OCI-LY3 (cell line): ENCODE data around the gene DTNBP1.

ENCODE experiments used
- H2AFZ ChIP-seq: fragments of 200-600, 300-600 bp; shearing (Covaris generic); 2 replicates; pipeline ENCODE4 v1.6.0; 2014; ENCODE audit warnings: antibody characterized with exemption, low read depth, low read length
- H3K27ac ChIP-seq: fragments of 200-600, 300-600 bp; sonication (generic); 2 replicates; pipeline ENCODE4 v1.5.1; 2014; ENCODE audit warnings: mild to moderate bottlenecking, low read length, moderate library complexity, mixed read lengths
- H3K27me3 ChIP-seq: fragments of 200-600, 300-600 bp; sonication (generic); 2 replicates; pipeline ENCODE4 v1.6.1; 2014; ENCODE audit warnings: low read depth, low read length, mixed read lengths
- H3K36me3 ChIP-seq: fragments of 200-600, 300-600 bp; sonication (generic); replicated peaks from 2 replicates; pipeline ENCODE3; 2014; ENCODE audit warnings: low read depth, low read length, mixed read lengths
- H3K4me1 ChIP-seq: fragments of 300-600, 200-600 bp; sonication (generic); 2 replicates; pipeline ENCODE4 v1.6.1; 2014; ENCODE audit warnings: low read length, mixed read lengths
- H3K4me2 ChIP-seq: fragments of 200-600, 300-600 bp; sonication (generic); 2 replicates; pipeline ENCODE4 v1.6.1; 2014; ENCODE audit warnings: low read length, mixed read lengths
- H3K4me3 ChIP-seq: fragments of 300-600, 200-600 bp; sonication (generic); 2 replicates; pipeline ENCODE4 v1.5.1; 2014; ENCODE audit warnings: antibody characterized with exemption, mild to moderate bottlenecking, low read length, moderate library complexity
- H3K79me2 ChIP-seq: fragments of 300-600, 200-600 bp; shearing (Covaris generic); 2 replicates; pipeline ENCODE4 v1.6.1; 2014; ENCODE audit warnings: mild to moderate bottlenecking, low read length, mixed read lengths
- H3K9ac ChIP-seq: fragments of 300-600, 200-600 bp; shearing (Covaris generic); 2 replicates; pipeline ENCODE4 v1.6.0; 2014; ENCODE audit warnings: mild to moderate bottlenecking, low read length, moderate library complexity
- H3K9me3 ChIP-seq: fragments of 200-600, 300-600 bp; shearing (Covaris generic); 2 replicates; pipeline ENCODE4 v1.6.1; 2014; ENCODE audit warnings: low read length, mixed read lengths; ENCODE audit not compliant: insufficient read depth
- H4K20me1 ChIP-seq: fragments of 200-600, 300-600 bp; sonication (generic); 2 replicates; pipeline ENCODE4 v1.6.1; 2016; ENCODE audit warnings: low read length, mixed read lengths; ENCODE audit not compliant: insufficient read depth
- CTCF ChIP-seq: fragments of 200-600, 300-600 bp; sonication (generic); IDR thresholded peaks from 2 replicates; pipeline ENCODE4 v1.5.1; 2014; ENCODE audit warnings: antibody characterized with exemption, low read length, low read depth
- EZH2phosphoT487 ChIP-seq: fragments of 200-600 bp; shearing (Covaris generic); IDR thresholded peaks from 2 replicates; pipeline ENCODE4 v1.6.1; 2018; ENCODE audit warnings: antibody characterized with exemption, mixed run types, low read depth

Gene DTNBP1

GRCh38 chr6:15678514-15678913 lies 15.7 kb upstream of the DTNBP1 start:
- H3K4me2 ChIP-seq: peak overlapping the region; percentile 37
- H4K20me1 ChIP-seq: no peaks in the 10 kb centered on the region
- H3K79me2 ChIP-seq: no peaks in the 10 kb centered on the region
- H2AFZ ChIP-seq: no peak overlapping the region
- H3K4me1 ChIP-seq: peaks cover 26% of the 10 kb centered on the region
- no peaks in the 10 kb centered on the region for H3K9me3 ChIP-seq
- H3K27ac ChIP-seq: peak overlapping the region; percentile 66
- peaks cover 14% of the 10 kb centered on the region for H3K36me3 ChIP-seq
- H3K4me3 ChIP-seq: peak overlapping the region; percentile 22; the same call in 1 of the 2 replicates
- H3K27me3 ChIP-seq: no peaks in the 10 kb centered on the region
- H3K9ac ChIP-seq: no peak overlapping the region
- TF ChIP-seq EZH2phosphoT487 (no peak), CTCF (no peak)

- Histone ChIP-seq H3K4me1 (peaks cover 19% of the 10 kb centered on the region), H3K9ac (no peak overlapping the region), H3K27ac (peak overlapping the region; percentile 66), H2AFZ (peak overlapping the region; percentile 45; the same call in 1 of the 2 replicates), H3K4me3 (peak overlapping the region; percentile 22; the same call in 1 of the 2 replicates), H3K9me3 (no peaks in the 10 kb centered on the region), H3K79me2 (no peaks in the 10 kb centered on the region), H3K36me3 (peaks cover 14% of the 10 kb centered on the region), H3K4me2 (peak overlapping the region; percentile 37), H4K20me1 (no peaks in the 10 kb centered on the region), H3K27me3 (no peaks in the 10 kb centered on the region)
- no peak for TF ChIP-seq EZH2phosphoT487
- TF ChIP-seq CTCF: no peak
These were observed 15.0 kb upstream of the DTNBP1 start for GRCh38 chr6:15677822-15678221.

GRCh38 chr6:15675536-15676220 lies 12.8 kb upstream of the DTNBP1 start:
- no peaks in the 10 kb centered on the region for H3K27me3 ChIP-seq
- H3K4me3 ChIP-seq: no peak overlapping the region
- no peaks in the 10 kb centered on the region for H3K9me3 ChIP-seq
- no peak overlapping the region for H2AFZ ChIP-seq
- no peaks in the 10 kb centered on the region for H4K20me1 ChIP-seq
- no peaks in the 10 kb centered on the region for H3K79me2 ChIP-seq
- TF ChIP-seq CTCF (no peak), EZH2phosphoT487 (no peak)
- H3K9ac ChIP-seq: no peak overlapping the region
- H3K36me3 ChIP-seq: peaks cover 14% of the 10 kb centered on the region
- H3K4me2 ChIP-seq: no peak overlapping the region
- peaks cover 28% of the 10 kb centered on the region for H3K4me1 ChIP-seq
- H3K27ac ChIP-seq: no peak overlapping the region

GRCh38 chr6:15674690-15675386 lies 12.0 kb upstream of the DTNBP1 start:
- H3K4me2 ChIP-seq: no peak overlapping the region

More at GRCh38 chr6:15674690-15675386, 12.0 kb upstream of the DTNBP1 start:
- Histone ChIP-seq H3K4me1 (peaks cover 31% of the 10 kb centered on the region), H2AFZ (no peak overlapping the region), H4K20me1 (no peaks in the 10 kb centered on the region), H3K27me3 (no peaks in the 10 kb centered on the region), H3K9me3 (no peaks in the 10 kb centered on the region), H3K4me3 (no peak overlapping the region), H3K79me2 (no peaks in the 10 kb centered on the region), H3K27ac (no peak overlapping the region), H3K9ac (no peak overlapping the region), H3K36me3 (peaks cover 14% of the 10 kb centered on the region)
- TF ChIP-seq EZH2phosphoT487: no peak
- TF ChIP-seq CTCF: no peak
